ENCODE measurements around the gene AMELX.

AMELX gene

DNA sequence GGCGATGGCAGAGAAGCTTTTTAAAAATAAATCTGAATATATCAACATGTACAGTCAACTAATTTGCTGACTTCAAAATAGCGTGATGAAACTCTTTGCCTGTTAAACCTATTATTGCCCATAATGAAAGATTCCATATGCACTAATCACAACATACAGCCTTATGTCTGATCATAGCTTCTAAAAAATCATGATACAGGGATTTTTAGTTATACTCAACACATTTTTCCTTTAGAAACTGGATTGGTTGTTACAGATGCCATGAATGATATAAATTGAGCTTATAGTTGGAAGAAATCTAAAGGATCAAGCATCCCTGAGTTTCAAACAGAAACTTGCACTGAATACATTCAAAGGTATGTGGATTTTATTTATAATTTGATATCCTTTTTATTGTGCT lies at the start of gene AMELX:
TSS of gene AMELX (plus strand) at position 301 of the 400 bp plus-strand sequence. CDS start 1,376 bp downstream, outside the sequence.
- Histone ChIP-seq H3K4me3 (no peak within 1 kb of the TSS), H3K27ac (no peak within 1 kb of the TSS), H3K9me3 (ENCODE audit: low read depth, low read length) (no peaks in the 10 kb centered on the region), H3K36me3 (ENCODE audit: insufficient read depth, low read length) (no peaks in the 10 kb centered on the region), H3K9ac (ENCODE audit: insufficient read length) (no peak within 1 kb of the TSS)
- no peak for DNase-seq (ENCODE audit: low read depth, low spot score)
- TF ChIP-seq FOXP2 (optimal IDR thresholded peaks at IDR 0.05; ENCODE audit: control extremely low read depth, extremely low read length, insufficient read depth) (no peak), POLR2AphosphoS5 (IDR thresholded peaks at IDR 0.05; ENCODE audit: borderline replicate concordance, low read depth, low read length) (no peak), EZH2 (IDR thresholded peaks at IDR 0.05) (no peak)

DNA sequence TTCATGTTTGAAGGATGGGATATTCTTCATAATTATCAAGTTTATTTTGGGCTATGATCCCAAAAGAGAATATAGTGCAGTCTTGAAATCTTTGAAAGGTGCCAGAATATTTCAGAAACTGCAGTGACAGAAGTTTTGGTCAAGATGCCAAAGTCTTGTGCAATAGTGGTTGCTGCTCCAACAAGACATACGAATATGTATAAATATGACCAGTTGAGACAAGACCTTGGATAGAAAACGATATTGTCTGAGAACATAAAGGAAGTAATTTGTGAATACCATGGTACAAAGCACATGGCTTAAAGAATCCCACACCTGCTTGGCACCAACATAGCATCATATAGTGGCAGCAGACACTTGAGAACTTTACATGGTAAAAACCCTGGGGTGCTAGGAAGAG lies 48.6 kb upstream of the AMELX start:
- Histone ChIP-seq H3K27ac (no peak overlapping the region), H3K36me3 (ENCODE audit: insufficient read depth, low read length) (no peaks in the 10 kb centered on the region), H3K4me3 (no peak overlapping the region), H3K9ac (ENCODE audit: insufficient read length) (no peak overlapping the region), H3K9me3 (ENCODE audit: low read depth, low read length) (no peaks in the 10 kb centered on the region)
- TF ChIP-seq POLR2AphosphoS5 (IDR thresholded peaks at IDR 0.05; ENCODE audit: borderline replicate concordance, low read depth, low read length), result no peak
- no peak for TF ChIP-seq FOXP2 (optimal IDR thresholded peaks at IDR 0.05; ENCODE audit: control extremely low read depth, extremely low read length, insufficient read depth)
- no peak for TF ChIP-seq EZH2 (IDR thresholded peaks at IDR 0.05)
- DNase-seq (ENCODE audit: low read depth, low spot score), result no peak

DNA sequence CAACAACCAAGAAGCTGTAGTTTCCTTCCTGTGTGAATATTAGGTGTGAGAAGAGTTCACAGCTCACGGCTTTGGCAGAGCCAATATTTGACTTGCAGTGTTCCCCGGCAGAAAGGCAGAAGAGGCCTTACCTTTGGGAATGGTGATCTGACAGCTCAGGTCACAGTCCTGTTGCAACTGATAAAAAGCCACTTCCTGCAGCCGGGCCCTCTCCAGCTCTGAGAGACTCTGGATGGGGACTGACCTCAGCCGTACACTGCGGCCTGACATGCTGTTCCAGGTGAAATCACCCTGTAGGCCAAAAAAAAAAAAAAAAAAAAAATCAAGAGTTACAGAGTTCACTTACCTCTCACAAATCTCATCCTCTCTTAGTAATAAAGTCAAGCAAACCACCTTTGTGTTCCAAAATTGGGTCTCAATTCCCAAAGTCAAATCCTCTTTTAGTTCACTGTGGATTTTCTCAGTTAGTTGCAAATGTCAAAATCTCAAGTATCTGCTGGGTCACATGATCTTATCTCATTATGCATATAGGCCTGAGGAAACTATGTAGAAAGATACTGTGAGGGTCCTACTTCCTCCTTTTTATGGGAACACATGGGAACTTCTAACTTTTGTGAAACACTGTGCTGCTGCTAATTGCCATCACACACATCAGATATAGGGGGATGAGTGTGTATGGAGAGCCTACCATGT lies 38.6 kb upstream of the AMELX start:
- Histone ChIP-seq H3K9me3 (ENCODE audit: low read depth, low read length) (no peaks in the 10 kb centered on the region), H3K9ac (ENCODE audit: insufficient read length) (no peak overlapping the region), H3K36me3 (ENCODE audit: insufficient read depth, low read length) (no peaks in the 10 kb centered on the region), H3K4me3 (no peak overlapping the region), H3K27ac (no peak overlapping the region)
- DNase-seq (ENCODE audit: low read depth, low spot score), result no peak
- no peak for TF ChIP-seq POLR2AphosphoS5 (IDR thresholded peaks at IDR 0.05; ENCODE audit: borderline replicate concordance, low read depth, low read length)
- no peak for TF ChIP-seq EZH2 (IDR thresholded peaks at IDR 0.05)
- TF ChIP-seq FOXP2 (optimal IDR thresholded peaks at IDR 0.05; ENCODE audit: control extremely low read depth, extremely low read length, insufficient read depth), result no peak

DNA sequence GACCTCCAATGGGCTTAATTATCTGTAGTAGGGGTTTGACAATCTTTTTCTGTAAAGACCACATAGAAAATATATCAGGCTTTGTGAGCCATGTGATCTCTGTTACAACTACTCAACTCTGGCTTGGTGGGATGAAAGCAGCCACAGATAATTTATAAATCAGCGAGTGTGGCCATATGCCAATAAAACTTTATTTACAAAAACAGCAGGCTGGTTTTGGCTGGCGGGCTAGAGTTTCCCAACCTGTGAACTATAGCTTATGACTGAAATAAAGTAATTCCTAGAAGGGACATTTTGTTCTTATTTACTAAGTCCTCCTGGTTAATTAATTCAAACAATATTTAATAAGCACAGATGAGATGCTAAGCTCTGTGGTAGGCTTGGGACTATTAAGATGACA lies 35.9 kb upstream of the AMELX start:
- Histone ChIP-seq H3K9me3 (ENCODE audit: low read depth, low read length) (no peaks in the 10 kb centered on the region), H3K9ac (ENCODE audit: insufficient read length) (no peak overlapping the region), H3K36me3 (ENCODE audit: insufficient read depth, low read length) (no peaks in the 10 kb centered on the region), H3K27ac (no peak overlapping the region), H3K4me3 (no peak overlapping the region)
- no peak for DNase-seq (ENCODE audit: low read depth, low spot score)
- TF ChIP-seq EZH2 (IDR thresholded peaks at IDR 0.05), result no peak
- no peak for TF ChIP-seq FOXP2 (optimal IDR thresholded peaks at IDR 0.05; ENCODE audit: control extremely low read depth, extremely low read length, insufficient read depth)
- TF ChIP-seq POLR2AphosphoS5 (IDR thresholded peaks at IDR 0.05; ENCODE audit: borderline replicate concordance, low read depth, low read length), result no peak

DNA sequence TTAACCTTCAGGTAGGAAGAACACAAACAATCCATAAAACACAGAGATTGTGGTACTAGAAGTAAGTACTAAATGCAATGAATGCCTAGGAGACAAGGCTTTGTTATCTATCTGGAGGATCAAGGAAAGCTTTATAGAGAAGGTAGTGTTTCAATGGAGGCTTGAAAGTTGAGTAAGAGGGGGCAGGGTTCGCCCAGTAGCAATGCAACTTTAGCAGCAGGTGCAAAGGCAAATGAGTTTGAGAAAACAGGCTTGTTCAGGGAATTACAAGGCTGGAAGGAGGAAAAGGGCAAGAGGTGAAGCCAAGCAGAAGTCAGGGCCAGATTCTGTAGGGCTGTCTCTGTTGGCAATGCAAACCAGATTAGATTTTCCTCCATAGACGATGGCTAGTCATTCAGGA lies 35.5 kb upstream of the AMELX start:
- no peaks in the 10 kb centered on the region for H3K9me3 ChIP-seq (ENCODE audit: low read depth, low read length)
- H3K27ac ChIP-seq, result no peak overlapping the region
- H3K9ac ChIP-seq (ENCODE audit: insufficient read length), result no peak overlapping the region
- H3K4me3 ChIP-seq, result no peak overlapping the region
- no peak for DNase-seq (ENCODE audit: low read depth, low spot score)
- H3K36me3 ChIP-seq (ENCODE audit: insufficient read depth, low read length), result no peaks in the 10 kb centered on the region
- TF ChIP-seq EZH2 (IDR thresholded peaks at IDR 0.05), result no peak
- no peak for TF ChIP-seq FOXP2 (optimal IDR thresholded peaks at IDR 0.05; ENCODE audit: control extremely low read depth, extremely low read length, insufficient read depth)
- no peak for TF ChIP-seq POLR2AphosphoS5 (IDR thresholded peaks at IDR 0.05; ENCODE audit: borderline replicate concordance, low read depth, low read length)

DNA sequence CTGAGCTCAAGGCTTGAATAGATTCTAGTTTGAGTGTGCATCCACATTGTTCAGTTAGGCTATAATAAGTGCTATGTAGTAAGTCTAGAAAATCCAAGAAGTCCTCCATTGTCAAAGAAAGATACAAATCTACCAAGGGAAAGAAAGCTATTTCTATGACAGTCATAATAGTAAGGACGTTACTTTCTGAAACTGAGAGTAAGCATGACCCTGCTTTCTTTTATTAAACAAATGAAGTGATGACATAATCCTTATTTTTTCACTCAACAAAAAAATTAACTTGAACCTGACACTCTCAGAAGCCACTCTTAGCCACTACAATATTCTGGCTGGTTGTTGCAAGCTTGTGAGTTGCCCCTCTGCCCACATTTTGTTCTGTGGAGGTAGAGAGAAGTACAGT lies 33.8 kb upstream of the AMELX start:
- Histone ChIP-seq H3K9ac (ENCODE audit: insufficient read length) (no peak overlapping the region), H3K36me3 (ENCODE audit: insufficient read depth, low read length) (no peaks in the 10 kb centered on the region), H3K9me3 (ENCODE audit: low read depth, low read length) (no peaks in the 10 kb centered on the region), H3K27ac (no peak overlapping the region), H3K4me3 (no peak overlapping the region)
- TF ChIP-seq EZH2 (IDR thresholded peaks at IDR 0.05) (no peak), POLR2AphosphoS5 (IDR thresholded peaks at IDR 0.05; ENCODE audit: borderline replicate concordance, low read depth, low read length) (no peak), FOXP2 (optimal IDR thresholded peaks at IDR 0.05; ENCODE audit: control extremely low read depth, extremely low read length, insufficient read depth) (no peak)
- DNase-seq (ENCODE audit: low read depth, low spot score), result no peak

DNA sequence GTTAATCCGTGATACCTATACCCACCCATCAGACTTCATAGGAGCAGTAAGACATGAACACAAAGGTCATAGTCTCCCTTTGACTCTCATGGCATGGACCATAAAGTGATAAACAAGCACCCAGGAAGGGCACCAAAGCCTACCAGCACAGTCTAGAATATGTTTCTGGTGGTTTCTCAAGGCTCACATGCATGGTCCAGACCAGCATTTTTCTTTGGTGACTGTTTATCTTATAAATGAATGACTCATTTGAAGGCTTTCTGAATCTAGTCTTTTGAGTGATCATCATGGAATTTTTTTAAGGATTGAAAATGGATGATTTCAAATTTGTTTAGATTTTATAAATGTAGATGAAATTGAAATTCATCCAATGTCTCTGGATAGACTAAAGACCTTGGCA lies 32.0 kb upstream of the AMELX start:
- TF ChIP-seq EZH2 (IDR thresholded peaks at IDR 0.05) (no peak), POLR2AphosphoS5 (IDR thresholded peaks at IDR 0.05; ENCODE audit: borderline replicate concordance, low read depth, low read length) (no peak), FOXP2 (optimal IDR thresholded peaks at IDR 0.05; ENCODE audit: control extremely low read depth, extremely low read length, insufficient read depth) (no peak)
- Histone ChIP-seq H3K9ac (ENCODE audit: insufficient read length) (no peak overlapping the region), H3K36me3 (ENCODE audit: insufficient read depth, low read length) (no peaks in the 10 kb centered on the region), H3K27ac (no peak overlapping the region), H3K4me3 (no peak overlapping the region), H3K9me3 (ENCODE audit: low read depth, low read length) (no peaks in the 10 kb centered on the region)
- DNase-seq (ENCODE audit: low read depth, low spot score), result no peak

DNA sequence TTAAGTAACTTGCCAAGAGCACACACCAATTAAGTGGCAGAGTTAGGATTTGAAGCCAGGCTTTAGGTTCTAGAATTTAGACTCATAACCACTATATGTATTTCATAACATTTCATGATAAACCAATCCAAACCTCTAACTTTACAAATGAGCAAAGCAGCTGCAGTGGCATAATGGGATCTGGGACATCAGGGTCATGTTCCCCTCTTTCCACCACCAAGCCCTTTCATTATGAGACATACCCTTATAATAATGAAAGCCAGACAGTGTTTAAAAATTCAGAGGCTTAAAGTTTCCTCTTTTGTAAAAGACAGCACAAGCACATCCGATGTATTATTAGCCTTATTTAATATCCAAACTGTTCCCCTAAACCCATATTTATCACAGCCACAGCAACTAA lies 28.3 kb upstream of the AMELX start:
- no peak for DNase-seq (ENCODE audit: low read depth, low spot score)
- Histone ChIP-seq H3K36me3 (ENCODE audit: insufficient read depth, low read length) (no peaks in the 10 kb centered on the region), H3K4me3 (no peak overlapping the region), H3K9ac (ENCODE audit: insufficient read length) (no peak overlapping the region), H3K27ac (no peak overlapping the region), H3K9me3 (ENCODE audit: low read depth, low read length) (no peaks in the 10 kb centered on the region)
- no peak for TF ChIP-seq POLR2AphosphoS5 (IDR thresholded peaks at IDR 0.05; ENCODE audit: borderline replicate concordance, low read depth, low read length)
- no peak for TF ChIP-seq EZH2 (IDR thresholded peaks at IDR 0.05)
- no peak for TF ChIP-seq FOXP2 (optimal IDR thresholded peaks at IDR 0.05; ENCODE audit: control extremely low read depth, extremely low read length, insufficient read depth)

DNA sequence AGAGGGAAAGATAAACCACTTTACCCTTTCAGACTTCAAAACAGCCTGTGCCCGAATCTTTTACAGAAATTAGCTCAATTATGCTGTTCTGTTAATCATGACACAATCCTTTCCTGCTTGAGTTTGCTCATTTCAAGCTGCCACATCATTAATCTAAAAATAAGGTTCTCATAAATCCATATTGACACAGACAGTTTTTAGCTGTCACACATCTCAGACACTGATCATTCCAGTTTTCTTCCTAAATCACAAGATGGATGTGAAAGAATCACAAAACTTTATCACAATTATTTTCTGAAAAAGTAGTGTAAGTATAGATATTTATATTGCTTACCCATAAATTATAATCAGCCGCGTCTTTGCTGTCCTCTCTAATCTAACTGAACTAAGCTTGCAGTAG lies 27.9 kb upstream of the AMELX start:
- Histone ChIP-seq H3K9me3 (ENCODE audit: low read depth, low read length) (no peaks in the 10 kb centered on the region), H3K4me3 (no peak overlapping the region), H3K36me3 (ENCODE audit: insufficient read depth, low read length) (no peaks in the 10 kb centered on the region), H3K27ac (no peak overlapping the region), H3K9ac (ENCODE audit: insufficient read length) (no peak overlapping the region)
- TF ChIP-seq POLR2AphosphoS5 (IDR thresholded peaks at IDR 0.05; ENCODE audit: borderline replicate concordance, low read depth, low read length), result no peak
- no peak for TF ChIP-seq FOXP2 (optimal IDR thresholded peaks at IDR 0.05; ENCODE audit: control extremely low read depth, extremely low read length, insufficient read depth)
- TF ChIP-seq EZH2 (IDR thresholded peaks at IDR 0.05), result no peak
- DNase-seq (ENCODE audit: low read depth, low spot score), result no peak

Measured in SK-N-MC (cell line).